Measurements from ENCODE around the gene DDX41. TPM values are rescaled to one million over a fixed set of nuclear protein-coding genes. Genes with fewer than 3 reads are reported as not detected.
"Not testable (repeated sequence)": the region's sequence is repeated elsewhere in the genome, so short reads cannot be mapped to it uniquely, and the experiment has no call there.

DDX41 gene
- total and polyA plus RNA-seq, 2 donors (not counting 3 experiments of a cell fraction or from before 2014, with no cell fraction given) = 103 to 118 TPM

DNA sequence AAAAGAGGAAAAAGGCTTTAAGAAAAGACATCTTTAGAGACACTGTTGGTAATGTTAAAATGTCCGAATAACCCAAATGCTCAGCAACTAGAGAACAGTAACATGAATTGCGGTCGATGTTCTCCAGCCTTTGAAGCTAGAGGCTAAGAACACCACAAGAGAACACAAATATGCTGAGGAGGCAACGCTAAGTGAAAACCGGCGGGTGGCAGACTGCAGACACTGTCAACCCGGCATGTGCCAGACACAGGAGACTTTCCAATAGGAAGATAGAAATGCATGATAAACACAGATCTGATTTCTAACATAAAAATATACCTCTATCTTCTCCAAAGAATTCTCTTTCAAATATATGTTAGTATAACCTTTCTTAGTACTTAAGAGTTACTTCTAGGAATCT is 18.4 kb upstream of the DDX41 start:
- no TSS peak for BruUV-seq (replicated peaks)
- intact Hi-C loops (cut with micrococcal nuclease) (no loop called here), dilution Hi-C loops (cut with MboI; ENCODE audit: extremely low pct_ligation_motif_present, low sequenced_read_pairs) (no loop called here)
- FAIRE-seq (no peak), DNase-seq (ENCODE audit: low read depth, low spot score) (no peak)
- Histone ChIP-seq H3K27me3 (ENCODE audit: control insufficient read depth in 2 of 2, insufficient read depth in 2 of 2, low read length in 2 of 2) (no peaks in the 10 kb centered on the region), H3K36me3 (ENCODE audit: control insufficient read depth in 2 of 2, extremely low read depth in 1 of 2, insufficient read depth in 2 of 2, low read length in 2 of 2) (peaks cover 15 to 48% of the 10 kb centered on the region in 2 experiments), H2AFZ (ENCODE audit: low read depth, low read length) (no peak overlapping the region), H3K9ac (replicated peaks; ENCODE audit: extremely low read depth, insufficient read depth, low read length) (no peak overlapping the region), H4K20me1 (replicated peaks; ENCODE audit: control insufficient read depth, extremely low read depth, insufficient read depth, low read length) (no peaks in the 10 kb centered on the region), H3K9me3 (replicated peaks; ENCODE audit: control insufficient read depth, insufficient read depth, low read length) (no peaks in the 10 kb centered on the region), H3K4me1 (ENCODE audit: control insufficient read depth, extremely low read depth, insufficient read depth, low read length) (no peaks in the 10 kb centered on the region), H3K27ac (ENCODE audit: insufficient read depth, low read depth, low read length) (no peak overlapping the region), H3K4me3 (replicated peaks in 1 of 3; ENCODE audit: insufficient read depth in 1 of 3, low read depth in 1 of 3, low read length in 3 of 3) (no peak overlapping the region), H3K79me2 (ENCODE audit: control insufficient read depth, insufficient read depth, low read length) (peaks cover 2% of the 10 kb centered on the region), H3K9me1 (replicated peaks; ENCODE audit: control insufficient read depth, extremely low read depth, insufficient read depth, low read length) (no peaks in the 10 kb centered on the region), H3K4me2 (ENCODE audit: insufficient read depth, low read length) (no peak overlapping the region)
- CTCF ChIA-PET = interaction anchor here (0.6 to 1.8 kb wide), 2 partner anchors 11 to 13 kb away, joined by 3 to 6 read pairs; no protein-coding TSS in a partner anchor
- no peak for TF ChIP-seq EZH2 (IDR thresholded peaks at IDR 0.05; ENCODE audit: borderline replicate concordance, low read depth, low read length, severe bottlenecking)
- no peak for TF ChIP-seq MYC (IDR thresholded peaks at IDR 0.05; ENCODE audit: low read depth, low read length)
- TF ChIP-seq, protein P1, sequence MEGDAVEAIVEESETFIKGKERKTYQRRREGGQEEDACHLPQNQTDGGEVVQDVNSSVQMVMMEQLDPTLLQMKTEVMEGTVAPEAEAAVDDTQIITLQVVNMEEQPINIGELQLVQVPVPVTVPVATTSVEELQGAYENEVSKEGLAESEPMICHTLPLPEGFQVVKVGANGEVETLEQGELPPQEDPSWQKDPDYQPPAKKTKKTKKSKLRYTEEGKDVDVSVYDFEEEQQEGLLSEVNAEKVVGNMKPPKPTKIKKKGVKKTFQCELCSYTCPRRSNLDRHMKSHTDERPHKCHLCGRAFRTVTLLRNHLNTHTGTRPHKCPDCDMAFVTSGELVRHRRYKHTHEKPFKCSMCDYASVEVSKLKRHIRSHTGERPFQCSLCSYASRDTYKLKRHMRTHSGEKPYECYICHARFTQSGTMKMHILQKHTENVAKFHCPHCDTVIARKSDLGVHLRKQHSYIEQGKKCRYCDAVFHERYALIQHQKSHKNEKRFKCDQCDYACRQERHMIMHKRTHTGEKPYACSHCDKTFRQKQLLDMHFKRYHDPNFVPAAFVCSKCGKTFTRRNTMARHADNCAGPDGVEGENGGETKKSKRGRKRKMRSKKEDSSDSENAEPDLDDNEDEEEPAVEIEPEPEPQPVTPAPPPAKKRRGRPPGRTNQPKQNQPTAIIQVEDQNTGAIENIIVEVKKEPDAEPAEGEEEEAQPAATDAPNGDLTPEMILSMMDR (IDR thresholded peaks at IDR 0.05; ENCODE audit: extremely low read depth in 1 of 2, insufficient read depth in 1 of 2, low read depth in 1 of 2, low read length in 2 of 2) = no peak
- TF ChIP-seq, protein P2, sequence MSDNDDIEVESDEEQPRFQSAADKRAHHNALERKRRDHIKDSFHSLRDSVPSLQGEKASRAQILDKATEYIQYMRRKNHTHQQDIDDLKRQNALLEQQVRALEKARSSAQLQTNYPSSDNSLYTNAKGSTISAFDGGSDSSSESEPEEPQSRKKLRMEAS (IDR thresholded peaks at IDR 0.05; ENCODE audit: insufficient read depth, insufficient read length) = no peak
- TF ChIP-seq GATA2 (IDR thresholded peaks at IDR 0.05; ENCODE audit: insufficient read depth, insufficient read length, low read depth, low read length) = no peak
- TF ChIP-seq POLR2AphosphoS5 (IDR thresholded peaks at IDR 0.05; ENCODE audit: insufficient read depth, low read depth, low read length) = no peak
- no peak for TF ChIP-seq FOS (IDR thresholded peaks at IDR 0.05; ENCODE audit: borderline replicate concordance, insufficient read depth, low read length)
- no peak for TF ChIP-seq POLR2A (IDR thresholded peaks at IDR 0.05; ENCODE audit: low read depth, low read length)
- no peak for TF ChIP-seq JUN (IDR thresholded peaks at IDR 0.05; ENCODE audit: borderline replicate concordance, insufficient read depth, insufficient read length, low read depth)
- POLR2A ChIA-PET = no interaction called here

- H3K4me2 ChIP-seq (ENCODE audit: insufficient read depth, low read length); H4K20me1 ChIP-seq (replicated peaks; ENCODE audit: control insufficient read depth, extremely low read depth, insufficient read depth, low read length); H3K9ac ChIP-seq (replicated peaks; ENCODE audit: extremely low read depth, insufficient read depth, low read length); H3K9me1 ChIP-seq (replicated peaks; ENCODE audit: control insufficient read depth, extremely low read depth, insufficient read depth, low read length); H3K79me2 ChIP-seq (ENCODE audit: control insufficient read depth, insufficient read depth, low read length); FAIRE-seq; H3K27me3 ChIP-seq (ENCODE audit: control insufficient read depth in 2 of 2, insufficient read depth in 2 of 2, low read length in 2 of 2); POLR2A ChIA-PET; intact Hi-C loops (cut with micrococcal nuclease); H3K27ac ChIP-seq (ENCODE audit: insufficient read depth, low read depth, low read length); H2AFZ ChIP-seq (ENCODE audit: low read depth, low read length); H3K9me3 ChIP-seq (replicated peaks; ENCODE audit: control insufficient read depth, insufficient read depth, low read length); dilution Hi-C loops (cut with MboI; ENCODE audit: extremely low pct_ligation_motif_present, low sequenced_read_pairs); BruUV-seq (replicated peaks); DNase-seq (ENCODE audit: low read depth, low spot score); H3K4me3 ChIP-seq (replicated peaks in 1 of 3; ENCODE audit: insufficient read depth in 1 of 3, low read depth in 1 of 3, low read length in 3 of 3); H3K4me1 ChIP-seq (ENCODE audit: control insufficient read depth, extremely low read depth, insufficient read depth, low read length): not testable (repeated sequence)
- CTCF ChIA-PET = interaction anchor here (0.6 to 1.8 kb wide), 3 partner anchors 11 to 14 kb away, joined by 3 to 6 read pairs (median 4); no protein-coding TSS in a partner anchor
- peaks cover 15 to 54% of the 10 kb centered on the region in 2 experiments for H3K36me3 ChIP-seq (ENCODE audit: control insufficient read depth in 2 of 2, extremely low read depth in 1 of 2, insufficient read depth in 2 of 2, low read length in 2 of 2)
These were observed 17.7 kb upstream of the DDX41 start for GRCh38 chr5:177534433-177534832.

Data from endothelial cell of umbilical vein (primary cell).